ENCODE results near the gene OR10V1. TPM values are rescaled to one million over a fixed set of nuclear protein-coding genes. Genes with fewer than 3 reads are reported as not detected.
A peak's percentile ranks its signal among the peaks of the same experiment; 100 is the strongest.

Gene OR10V1
- total RNA-seq, 1 experiment from 2014 or later, result not detected

DNA sequence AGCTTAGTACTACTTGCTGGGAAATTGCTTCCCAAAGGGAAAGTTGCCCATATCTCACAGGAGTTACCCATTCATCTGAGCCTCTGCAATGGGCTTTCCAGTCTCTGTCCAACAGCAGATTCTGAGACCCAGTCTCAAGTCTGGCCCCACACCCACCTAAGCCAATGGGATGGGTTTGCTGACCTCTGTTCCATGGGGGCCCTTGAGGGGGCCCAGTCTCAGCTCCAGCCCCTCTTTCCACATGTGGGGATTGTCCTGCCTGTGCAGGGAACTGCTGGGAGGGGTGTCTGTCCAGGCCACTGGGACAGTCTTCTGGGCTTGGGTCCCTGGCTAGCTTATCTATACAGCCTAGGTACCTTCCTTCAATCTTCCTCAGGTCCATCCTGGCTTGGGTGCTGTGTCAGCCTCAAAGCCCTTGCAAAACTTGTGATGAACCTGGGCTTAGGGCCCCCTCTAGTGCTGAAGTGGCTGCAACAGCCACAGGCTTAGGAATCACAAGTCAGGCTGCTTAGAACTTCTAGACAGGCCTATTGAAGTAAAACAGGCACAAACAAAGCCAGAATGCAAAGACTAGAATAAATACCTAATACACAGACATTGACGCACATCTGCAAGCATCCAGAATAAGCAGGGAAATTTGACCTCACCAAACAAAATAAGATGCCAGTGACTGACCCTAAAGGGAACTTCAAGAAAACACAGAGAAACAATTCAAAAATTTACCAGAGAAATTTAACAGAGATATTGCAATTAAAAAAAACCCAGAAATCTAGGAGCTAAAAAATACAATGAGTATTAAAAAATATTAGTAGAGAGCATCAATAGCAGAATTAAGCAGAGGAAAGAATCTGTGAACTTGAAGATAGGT lies 33.1 kb downstream of the OR10V1 start:
- Mint-ChIP-seq H3K4me3 (ENCODE audit: unreplicated experiment) (no peak overlapping the region), H3K27me3 (ENCODE audit: insufficient read depth, unreplicated experiment) (no peaks in the 10 kb centered on the region), H3K27ac (ENCODE audit: low read depth, unreplicated experiment) (no peak overlapping the region), H3K36me3 (ENCODE audit: insufficient read depth, unreplicated experiment) (no peaks in the 10 kb centered on the region), H3K4me1 (ENCODE audit: insufficient read depth, unreplicated experiment) (no peaks in the 10 kb centered on the region), H3K9me3 (ENCODE audit: unreplicated experiment) (peaks cover 7% of the 10 kb centered on the region)
- ChIA-PET CTCF (interaction anchor here (0.6 to 1.8 kb wide), 16 partner anchors 9 to 571 kb away, joined by 3 to 18 read pairs (median 4); partner anchors contain the start of gene PATL1), POLR2A (interaction anchor here (0.6 to 1.5 kb wide), 3 partner anchors 9 to 214 kb away, joined by 3 to 4 read pairs (median 3); partner anchors contain the start of gene PATL1)
- DNase-seq (ENCODE audit: unreplicated experiment), result peak; percentile 76
- intact Hi-C loops (cut with micrococcal nuclease), result loop anchor here (1.0 to 5.0 kb wide), 6 partner anchors 122 to 510 kb away; no protein-coding TSS in a partner anchor
- no TSS peak for BruUV-seq (replicated peaks)
- TF ChIP-seq, protein P1, sequence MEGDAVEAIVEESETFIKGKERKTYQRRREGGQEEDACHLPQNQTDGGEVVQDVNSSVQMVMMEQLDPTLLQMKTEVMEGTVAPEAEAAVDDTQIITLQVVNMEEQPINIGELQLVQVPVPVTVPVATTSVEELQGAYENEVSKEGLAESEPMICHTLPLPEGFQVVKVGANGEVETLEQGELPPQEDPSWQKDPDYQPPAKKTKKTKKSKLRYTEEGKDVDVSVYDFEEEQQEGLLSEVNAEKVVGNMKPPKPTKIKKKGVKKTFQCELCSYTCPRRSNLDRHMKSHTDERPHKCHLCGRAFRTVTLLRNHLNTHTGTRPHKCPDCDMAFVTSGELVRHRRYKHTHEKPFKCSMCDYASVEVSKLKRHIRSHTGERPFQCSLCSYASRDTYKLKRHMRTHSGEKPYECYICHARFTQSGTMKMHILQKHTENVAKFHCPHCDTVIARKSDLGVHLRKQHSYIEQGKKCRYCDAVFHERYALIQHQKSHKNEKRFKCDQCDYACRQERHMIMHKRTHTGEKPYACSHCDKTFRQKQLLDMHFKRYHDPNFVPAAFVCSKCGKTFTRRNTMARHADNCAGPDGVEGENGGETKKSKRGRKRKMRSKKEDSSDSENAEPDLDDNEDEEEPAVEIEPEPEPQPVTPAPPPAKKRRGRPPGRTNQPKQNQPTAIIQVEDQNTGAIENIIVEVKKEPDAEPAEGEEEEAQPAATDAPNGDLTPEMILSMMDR (IDR thresholded peaks at IDR 0.05; ENCODE audit: unreplicated experiment), result peak; percentile 84

GRCh38 chr11:59679347-59679746 lies 34.3 kb downstream of the OR10V1 start:
- H3K27me3 Mint-ChIP-seq (ENCODE audit: insufficient read depth, unreplicated experiment), result no peaks in the 10 kb centered on the region
- no TSS peak for BruUV-seq (replicated peaks)
- DNase-seq (ENCODE audit: unreplicated experiment), result no peak
- intact Hi-C loops (cut with micrococcal nuclease), result no loop called here
- H3K9me3 Mint-ChIP-seq (ENCODE audit: unreplicated experiment), result peaks cover 4% of the 10 kb centered on the region
- no peak overlapping the region for H3K4me3 Mint-ChIP-seq (ENCODE audit: unreplicated experiment)
- CTCF ChIA-PET, result interaction anchor here (1.6 kb wide), 1 partner anchor 8 kb away, joined by 9 read pairs; no protein-coding TSS in a partner anchor
- no peak overlapping the region for H3K27ac Mint-ChIP-seq (ENCODE audit: low read depth, unreplicated experiment)
- H3K36me3 Mint-ChIP-seq (ENCODE audit: insufficient read depth, unreplicated experiment), result no peaks in the 10 kb centered on the region
- no peaks in the 10 kb centered on the region for H3K4me1 Mint-ChIP-seq (ENCODE audit: insufficient read depth, unreplicated experiment)
- POLR2A ChIA-PET, result no interaction called here
- TF ChIP-seq, protein P1 (IDR thresholded peaks at IDR 0.05; ENCODE audit: unreplicated experiment), result no peak

DNA sequence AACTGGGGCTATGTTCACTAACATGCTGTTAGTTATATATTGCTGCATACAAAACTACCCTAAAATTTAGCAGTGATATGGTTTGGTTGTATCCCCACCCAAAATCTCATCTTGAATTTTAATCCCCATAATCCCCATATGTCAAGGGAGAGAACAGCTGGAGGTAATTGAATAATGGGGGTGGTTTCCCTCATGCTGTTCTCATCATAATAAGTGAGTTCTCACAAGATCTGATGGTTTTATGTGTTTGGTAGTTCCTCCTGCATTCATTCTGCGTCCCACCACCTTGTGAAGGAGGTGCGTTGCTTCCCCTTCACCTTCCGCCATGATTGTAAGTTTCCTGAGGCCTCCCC lies 34.9 kb downstream of the OR10V1 start:
- Mint-ChIP-seq H3K9me3 (ENCODE audit: unreplicated experiment) (no peaks in the 10 kb centered on the region), H3K36me3 (ENCODE audit: insufficient read depth, unreplicated experiment) (no peaks in the 10 kb centered on the region), H3K4me3 (ENCODE audit: unreplicated experiment) (no peak overlapping the region), H3K4me1 (ENCODE audit: insufficient read depth, unreplicated experiment) (no peaks in the 10 kb centered on the region), H3K27ac (ENCODE audit: low read depth, unreplicated experiment) (no peak overlapping the region), H3K27me3 (ENCODE audit: insufficient read depth, unreplicated experiment) (no peaks in the 10 kb centered on the region)
- BruUV-seq (replicated peaks), result no TSS peak
- POLR2A ChIA-PET, result interaction anchor here (0.9 kb wide), 1 partner anchor 109 kb away, joined by 4 read pairs; no protein-coding TSS in a partner anchor
- TF ChIP-seq, protein P1 (IDR thresholded peaks at IDR 0.05; ENCODE audit: unreplicated experiment), result no peak
- intact Hi-C loops (cut with micrococcal nuclease), result no loop called here
- no peak for DNase-seq (ENCODE audit: unreplicated experiment)
- CTCF ChIA-PET, result no interaction called here

- H3K36me3 Mint-ChIP-seq (ENCODE audit: insufficient read depth, unreplicated experiment), result no peaks in the 10 kb centered on the region
- DNase-seq (ENCODE audit: unreplicated experiment), result no peak
- no peak overlapping the region for H3K4me3 Mint-ChIP-seq (ENCODE audit: unreplicated experiment)
- BruUV-seq (replicated peaks), result no TSS peak
- CTCF ChIA-PET, result interaction anchor here (0.6 to 1.2 kb wide), 5 partner anchors 9 to 585 kb away, joined by 3 to 5 read pairs (median 3); partner anchors contain the start of gene PATL1
- POLR2A ChIA-PET, result interaction anchor here (0.9 to 1.6 kb wide), 2 partner anchors 9 to 108 kb away, joined by 4 to 11 read pairs; partner anchors contain the start of gene PATL1
- TF ChIP-seq, protein P1 (IDR thresholded peaks at IDR 0.05; ENCODE audit: unreplicated experiment), result no peak
- H3K27ac Mint-ChIP-seq (ENCODE audit: low read depth, unreplicated experiment), result no peak overlapping the region
- no peaks in the 10 kb centered on the region for H3K9me3 Mint-ChIP-seq (ENCODE audit: unreplicated experiment)
- H3K4me1 Mint-ChIP-seq (ENCODE audit: insufficient read depth, unreplicated experiment), result no peaks in the 10 kb centered on the region
- intact Hi-C loops (cut with micrococcal nuclease), result no loop called here
- no peaks in the 10 kb centered on the region for H3K27me3 Mint-ChIP-seq (ENCODE audit: insufficient read depth, unreplicated experiment)
These were observed 35.4 kb downstream of the OR10V1 start for GRCh38 chr11:59678118-59678812.

Data from MCF 10A (cell line).